ENCODE data around the gene TESMIN.

TESMIN gene

GRCh38 chr11:68658097-68658496 lies 93.2 kb downstream of the TESMIN start:
- no peak for DNase-seq
